Right ventricle myocardium superior (tissue), 1 donor: ENCODE measurements around the gene R3HCC1L. TPM values are rescaled to one million over a fixed set of nuclear protein-coding genes. Genes with fewer than 3 reads are reported as not detected.

Experiments
- ATAC-seq: fragments of 200-7000 bp; cut with Tn5 transposase; one replicate; pipeline ENCODE4 v1.9.1; 2020; ENCODE audit warnings: mild to moderate bottlenecking; ENCODE audit not compliant: poor library complexity
- DNase-seq: peaks from one replicate; pipeline ENCODE4 v3.0.0-alpha.2; 2020
- intact Hi-C: fragments of 100-400 bp; cut with DNase I; formaldehyde crosslinking; loops from one replicate; pipeline ENCODE4 v1.11.2; 2022
- total RNA-seq: library from RNA; stranded (reverse); fragmentation: NEBNext Ultra II Directional; extraction: Animal tissue kit (Norgen Biotek cat#: 25700); gene quantifications from one replicate; pipeline ENCODE4 v1.2.1, GENCODE V29; 2021
- donor health status: DM: no; HTN: yes; CAD: no; lungs with severe emphysema.

The R3HCC1L gene
- total RNA-seq, 1 donor from 2014 or later = 4.9 TPM

GRCh38 chr10:98249134-98249533 is 114.7 kb downstream of the R3HCC1L start:
- DNase-seq = no peak
- intact Hi-C loops = no loop called here
- ATAC-seq = no peak

GRCh38 chr10:98251399-98251798 is 116.9 kb downstream of the R3HCC1L start:
- DNase-seq (no peak), ATAC-seq (no peak)
- intact Hi-C loops = no loop called here

- ATAC-seq (no peak), DNase-seq (no peak)
Observed at GRCh38 chr10:98252464-98252863, 118.0 kb downstream of the R3HCC1L start.

GRCh38 chr10:98253499-98253898 is 119.0 kb downstream of the R3HCC1L start:
- no peak for DNase-seq
- intact Hi-C loops = no loop called here
- no peak for ATAC-seq

More at GRCh38 chr10:98252464-98252863, 118.0 kb downstream of the R3HCC1L start:
- intact Hi-C loops = no loop called here

GRCh38 chr10:98254234-98254974 is 119.9 kb downstream of the R3HCC1L start:
- ATAC-seq (no peak), DNase-seq (no peak)
- intact Hi-C loops = no loop called here

GRCh38 chr10:98255146-98255877 is 120.9 kb downstream of the R3HCC1L start:
- intact Hi-C loops = no loop called here
- DNase-seq (no peak), ATAC-seq (no peak)

- intact Hi-C loops = no loop called here
- no peak for ATAC-seq
Observed at GRCh38 chr10:98256692-98257091, 122.2 kb downstream of the R3HCC1L start.

GRCh38 chr10:98257198-98257597 is 122.7 kb downstream of the R3HCC1L start:
- ATAC-seq (no peak), DNase-seq (no peak)
- intact Hi-C loops = no loop called here

More at GRCh38 chr10:98256692-98257091, 122.2 kb downstream of the R3HCC1L start:
- no peak for DNase-seq

GRCh38 chr10:98257961-98258360 is 123.5 kb downstream of the R3HCC1L start:
- no peak for ATAC-seq
- intact Hi-C loops = no loop called here
- DNase-seq = no peak

GRCh38 chr10:98258683-98259454 is 124.4 kb downstream of the R3HCC1L start:
- DNase-seq (no peak), ATAC-seq (no peak)
- intact Hi-C loops = no loop called here

- ATAC-seq = no peak
- DNase-seq = no peak
- intact Hi-C loops = no loop called here
Observed at GRCh38 chr10:98259606-98260315, 125.3 kb downstream of the R3HCC1L start.

GRCh38 chr10:98260350-98260749 is 125.9 kb downstream of the R3HCC1L start:
- intact Hi-C loops = no loop called here
- ATAC-seq (no peak), DNase-seq (no peak)

GRCh38 chr10:98260752-98261151 is 126.3 kb downstream of the R3HCC1L start:
- intact Hi-C loops = no loop called here
- no peak for ATAC-seq
- DNase-seq = no peak

GRCh38 chr10:98261436-98262277 is 127.2 kb downstream of the R3HCC1L start:
- DNase-seq (no peak), ATAC-seq (no peak)
- intact Hi-C loops = no loop called here

- intact Hi-C loops = no loop called here
Observed at GRCh38 chr10:98262571-98262970, 128.1 kb downstream of the R3HCC1L start.

GRCh38 chr10:98263088-98263487 is 128.6 kb downstream of the R3HCC1L start:
- intact Hi-C loops = no loop called here
- no peak for ATAC-seq

More at GRCh38 chr10:98262571-98262970, 128.1 kb downstream of the R3HCC1L start:
- ATAC-seq (peak; percentile 87), DNase-seq (peak; percentile 81)

GRCh38 chr10:98264378-98265065 is 130.1 kb downstream of the R3HCC1L start:
- ATAC-seq (no peak), DNase-seq (no peak)
- intact Hi-C loops = loop anchor here (5.0 kb wide), 1 partner anchor 43 kb away; no protein-coding TSS in a partner anchor

More at GRCh38 chr10:98263088-98263487, 128.6 kb downstream of the R3HCC1L start:
- DNase-seq = no peak
